ENCODE results near the gene ZNF583.

ZNF583 gene

GRCh38 chr19:56367829-56368711, 36.1 kb upstream of the ZNF583 start (continued):
- TF ChIP-seq, protein P1, sequence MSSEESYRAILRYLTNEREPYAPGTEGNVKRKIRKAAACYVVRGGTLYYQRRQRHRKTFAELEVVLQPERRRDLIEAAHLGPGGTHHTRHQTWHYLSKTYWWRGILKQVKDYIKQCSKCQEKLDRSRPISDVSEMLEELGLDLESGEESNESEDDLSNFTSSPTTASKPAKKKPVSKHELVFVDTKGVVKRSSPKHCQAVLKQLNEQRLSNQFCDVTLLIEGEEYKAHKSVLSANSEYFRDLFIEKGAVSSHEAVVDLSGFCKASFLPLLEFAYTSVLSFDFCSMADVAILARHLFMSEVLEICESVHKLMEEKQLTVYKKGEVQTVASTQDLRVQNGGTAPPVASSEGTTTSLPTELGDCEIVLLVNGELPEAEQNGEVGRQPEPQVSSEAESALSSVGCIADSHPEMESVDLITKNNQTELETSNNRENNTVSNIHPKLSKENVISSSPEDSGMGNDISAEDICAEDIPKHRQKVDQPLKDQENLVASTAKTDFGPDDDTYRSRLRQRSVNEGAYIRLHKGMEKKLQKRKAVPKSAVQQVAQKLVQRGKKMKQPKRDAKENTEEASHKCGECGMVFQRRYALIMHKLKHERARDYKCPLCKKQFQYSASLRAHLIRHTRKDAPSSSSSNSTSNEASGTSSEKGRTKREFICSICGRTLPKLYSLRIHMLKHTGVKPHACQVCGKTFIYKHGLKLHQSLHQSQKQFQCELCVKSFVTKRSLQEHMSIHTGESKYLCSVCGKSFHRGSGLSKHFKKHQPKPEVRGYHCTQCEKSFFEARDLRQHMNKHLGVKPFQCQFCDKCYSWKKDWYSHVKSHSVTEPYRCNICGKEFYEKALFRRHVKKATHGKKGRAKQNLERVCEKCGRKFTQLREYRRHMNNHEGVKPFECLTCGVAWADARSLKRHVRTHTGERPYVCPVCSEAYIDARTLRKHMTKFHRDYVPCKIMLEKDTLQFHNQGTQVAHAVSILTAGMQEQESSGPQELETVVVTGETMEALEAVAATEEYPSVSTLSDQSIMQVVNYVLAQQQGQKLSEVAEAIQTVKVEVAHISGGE (tag by site-specific recombination; conservative IDR thresholded peaks at IDR 0.05; ENCODE audit: low read depth), result peak; percentile 67
- TF ChIP-seq, protein P2, sequence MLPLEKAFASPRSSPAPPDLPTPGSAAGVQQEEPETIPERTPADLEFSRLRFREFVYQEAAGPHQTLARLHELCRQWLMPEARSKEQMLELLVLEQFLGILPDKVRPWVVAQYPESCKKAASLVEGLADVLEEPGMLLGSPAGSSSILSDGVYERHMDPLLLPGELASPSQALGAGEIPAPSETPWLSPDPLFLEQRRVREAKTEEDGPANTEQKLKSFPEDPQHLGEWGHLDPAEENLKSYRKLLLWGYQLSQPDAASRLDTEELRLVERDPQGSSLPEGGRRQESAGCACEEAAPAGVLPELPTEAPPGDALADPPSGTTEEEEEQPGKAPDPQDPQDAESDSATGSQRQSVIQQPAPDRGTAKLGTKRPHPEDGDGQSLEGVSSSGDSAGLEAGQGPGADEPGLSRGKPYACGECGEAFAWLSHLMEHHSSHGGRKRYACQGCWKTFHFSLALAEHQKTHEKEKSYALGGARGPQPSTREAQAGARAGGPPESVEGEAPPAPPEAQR (tag by site-specific recombination; IDR thresholded peaks at IDR 0.05), result no peak
- no peak for TF ChIP-seq ZNF560 (tag by site-specific recombination; IDR thresholded peaks at IDR 0.05; ENCODE audit: borderline replicate concordance)
- peak; percentile 24; the same call in 1 of the 2 replicates for TF ChIP-seq ZNF518A (tag by site-specific recombination; conservative IDR thresholded peaks at IDR 0.05; ENCODE audit: low read depth)
- no peak for TF ChIP-seq ZNF121 (tag by site-specific recombination; IDR thresholded peaks at IDR 0.05)
- TF ChIP-seq ZNF501 (tag by site-specific recombination; IDR thresholded peaks at IDR 0.05), result peak; percentile 50; the same call in 1 of the 2 replicates
- TF ChIP-seq ZNF76 (tag by site-specific recombination; IDR thresholded peaks at IDR 0.05; ENCODE audit: borderline replicate concordance, low read depth), result peak; percentile 81
- no peak for TF ChIP-seq ZNF830 (tag by site-specific recombination; IDR thresholded peaks at IDR 0.05; ENCODE audit: low read depth)
- TF ChIP-seq ZXDB (tag by site-specific recombination; IDR thresholded peaks at IDR 0.05), result peak; percentile 71
- TF ChIP-seq ZIC2 (tag by site-specific recombination; IDR thresholded peaks at IDR 0.05), result no peak
- no peak for TF ChIP-seq ZNF555 (tag by site-specific recombination; conservative IDR thresholded peaks at IDR 0.05)
- TF ChIP-seq ZNF302 (tag by site-specific recombination; IDR thresholded peaks at IDR 0.05; ENCODE audit: low read depth), result no peak
- TF ChIP-seq ZNF324 (tag by site-specific recombination; IDR thresholded peaks at IDR 0.05), result no peak
- TF ChIP-seq ZNF48 (tag by site-specific recombination; IDR thresholded peaks at IDR 0.05), result no peak
- TF ChIP-seq, protein P3, sequence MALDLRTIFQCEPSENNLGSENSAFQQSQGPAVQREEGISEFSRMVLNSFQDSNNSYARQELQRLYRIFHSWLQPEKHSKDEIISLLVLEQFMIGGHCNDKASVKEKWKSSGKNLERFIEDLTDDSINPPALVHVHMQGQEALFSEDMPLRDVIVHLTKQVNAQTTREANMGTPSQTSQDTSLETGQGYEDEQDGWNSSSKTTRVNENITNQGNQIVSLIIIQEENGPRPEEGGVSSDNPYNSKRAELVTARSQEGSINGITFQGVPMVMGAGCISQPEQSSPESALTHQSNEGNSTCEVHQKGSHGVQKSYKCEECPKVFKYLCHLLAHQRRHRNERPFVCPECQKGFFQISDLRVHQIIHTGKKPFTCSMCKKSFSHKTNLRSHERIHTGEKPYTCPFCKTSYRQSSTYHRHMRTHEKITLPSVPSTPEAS (tag by site-specific recombination; IDR thresholded peaks at IDR 0.05), result no peak
- no peak; the same call in 1 of the 2 replicates for TF ChIP-seq PRDM10 (tag by site-specific recombination; IDR thresholded peaks at IDR 0.05)
- no peak for TF ChIP-seq ZNF157 (tag by site-specific recombination; IDR thresholded peaks at IDR 0.05)
- TF ChIP-seq, protein P4, sequence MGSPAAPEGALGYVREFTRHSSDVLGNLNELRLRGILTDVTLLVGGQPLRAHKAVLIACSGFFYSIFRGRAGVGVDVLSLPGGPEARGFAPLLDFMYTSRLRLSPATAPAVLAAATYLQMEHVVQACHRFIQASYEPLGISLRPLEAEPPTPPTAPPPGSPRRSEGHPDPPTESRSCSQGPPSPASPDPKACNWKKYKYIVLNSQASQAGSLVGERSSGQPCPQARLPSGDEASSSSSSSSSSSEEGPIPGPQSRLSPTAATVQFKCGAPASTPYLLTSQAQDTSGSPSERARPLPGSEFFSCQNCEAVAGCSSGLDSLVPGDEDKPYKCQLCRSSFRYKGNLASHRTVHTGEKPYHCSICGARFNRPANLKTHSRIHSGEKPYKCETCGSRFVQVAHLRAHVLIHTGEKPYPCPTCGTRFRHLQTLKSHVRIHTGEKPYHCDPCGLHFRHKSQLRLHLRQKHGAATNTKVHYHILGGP (tag by site-specific recombination; IDR thresholded peaks at IDR 0.05), result no peak
- no peak for TF ChIP-seq ZNF174 (tag by site-specific recombination; IDR thresholded peaks at IDR 0.05)
- no peak for TF ChIP-seq ZNF600 (tag by site-specific recombination; IDR thresholded peaks at IDR 0.05)
- TF ChIP-seq BCL11A (tag by site-specific recombination; IDR thresholded peaks at IDR 0.05; ENCODE audit: low read depth), result no peak
- no peak for TF ChIP-seq ZNF792 (tag by site-specific recombination; IDR thresholded peaks at IDR 0.05)

Measured in HEK293 (cell line).